HCT116 (cell line): Measurements from ENCODE around the gene GSTO1. TPM values are rescaled to one million over a fixed set of nuclear protein-coding genes. Genes with fewer than 3 reads are reported as not detected.

Experiments used
- ATAC-seq: fragments of 200-7000 bp; cut with Tn5 transposase; 2 replicates; pipeline ENCODE4 v1.9.1; 2020; ENCODE audit warnings: mild to moderate bottlenecking, moderate library complexity
- BruUV-seq: library from RNA; stranded (reverse); fragments of 400-500 nt; replicated peaks from 2 replicates; lab custom pipeline; 2021; lab: Mats Ljungman, UMichigan
- CTCF ChIA-PET: fragments of 300-600 bp; sonication (Branson Sonifier 250); formaldehyde crosslinking; loops from one replicate; lab custom pipeline; 2021; ENCODE audit warnings: antibody characterized with exemption; lab: Charles Lee
- POLR2A ChIA-PET: fragments of 300-600, 350-600 bp; sonication (Branson Sonifier 250); formaldehyde crosslinking; loops from one replicate; lab custom pipeline; 2021; ENCODE audit warnings: antibody characterized with exemption; lab: Charles Lee
- RAD21 ChIA-PET, 2 experiments: fragments of 300-600 bp; sonication (Branson Sonifier 250); formaldehyde crosslinking; loops; one replicate each; lab custom pipeline; 2023; ENCODE audit warnings: low total read pairs in 2 of 2; ENCODE audit not compliant: uncharacterized antibody in 2 of 2, unreplicated experiment in 2 of 2, low non-redundant PET in 1 of 2; lab: Charles Lee
- DNase-seq: peaks from one replicate; pipeline ENCODE4 v3.0.0-alpha.2; 2010; ENCODE audit warnings: low read depth, low spot score
- H2AFZ ChIP-seq: fragments of 200-600 bp; shearing (Covaris generic), sonication (generic); 2 replicates; pipeline ENCODE4 v1.6.1; 2017; ENCODE audit warnings: low read depth, mixed run types, mixed read lengths, antibody characterized with exemption, low read length; ENCODE audit not compliant: poor library complexity, severe bottlenecking
- H3K27ac ChIP-seq: 2 replicates; pipeline ENCODE4 v1.5.1; 2012; ENCODE audit warnings: low read depth, low read length
- H3K27me3 ChIP-seq: fragments of 200-600 bp; sonication (generic); 2 replicates; pipeline ENCODE4 v1.6.1; 2016; ENCODE audit warnings: mixed run types, low read length, mixed read lengths; ENCODE audit not compliant: insufficient read depth
- H3K36me3 ChIP-seq, 2 experiments: fragments of 200-500 bp in 1 of 2; fragments of 200-600 bp in 1 of 2; sonication (Bioruptor generic) in 1 of 2; sonication (generic) in 1 of 2; 2 replicates each; pipeline versions ENCODE4 v1.5.1 to v1.6.1; 2014 to 2016; ENCODE audit warnings: low read length in 2 of 2, inconsistent platforms in 1 of 2, mixed read lengths in 1 of 2, mixed run types in 1 of 2; ENCODE audit not compliant: insufficient read depth in 2 of 2, control insufficient read depth in 1 of 2
- H3K4me1 ChIP-seq, 2 experiments: fragments of 200-600 bp in 1 of 2; sonication (generic) in 1 of 2; 2 replicates each; pipeline versions ENCODE4 v1.5.1 to v1.6.1; 2012 to 2017; ENCODE audit warnings: low read length in 2 of 2, inconsistent platforms in 1 of 2, mild to moderate bottlenecking in 1 of 2, mixed read lengths in 1 of 2, mixed run types in 1 of 2, moderate library complexity in 1 of 2; ENCODE audit not compliant: insufficient read depth in 2 of 2, control insufficient read depth in 1 of 2
- H3K4me2 ChIP-seq: fragments of 200-600 bp; sonication (generic); 2 replicates; pipeline ENCODE4 v1.6.1; 2017; ENCODE audit warnings: mixed run types, low read length, mixed read lengths
- H3K4me3 ChIP-seq, 2 experiments: fragments of 200-600 bp in 1 of 2; sonication (generic) in 1 of 2; replicated peaks in 1 of 2; 2 replicates each; pipeline ENCODE4 v1.5.1; 2011 to 2016; ENCODE audit warnings: low read length in 2 of 2, control low read depth in 1 of 2, low read depth in 1 of 2, mild to moderate bottlenecking in 1 of 2, mixed read lengths in 1 of 2, mixed run types in 1 of 2
- H3K79me2 ChIP-seq: fragments of 200-600 bp; sonication (generic); 2 replicates; pipeline ENCODE4 v1.6.1; 2017; ENCODE audit warnings: mild to moderate bottlenecking, mixed run types, low read length, moderate library complexity, mixed read lengths; ENCODE audit not compliant: insufficient read depth
- H3K9ac ChIP-seq: fragments of 200-600 bp; sonication (generic); 2 replicates; pipeline ENCODE4 v1.6.1; 2016; ENCODE audit warnings: low read length, mixed read lengths
- H3K9me2 ChIP-seq: fragments of 200-600 bp; sonication (generic), shearing (Covaris generic); 2 replicates; pipeline ENCODE4 v1.6.1; 2017; ENCODE audit warnings: mixed run types, mild to moderate bottlenecking, moderate library complexity; ENCODE audit not compliant: insufficient read depth
- H3K9me3 ChIP-seq, 2 experiments: fragments of 200-500 bp in 1 of 2; fragments of 200-600 bp in 1 of 2; sonication (Bioruptor generic) in 1 of 2; sonication (generic) in 1 of 2; 2 replicates each; pipeline ENCODE4 v1.6.1; 2014 to 2017; ENCODE audit warnings: low read length in 2 of 2, mixed read lengths in 2 of 2, inconsistent platforms in 1 of 2, low read depth in 1 of 2, mild to moderate bottlenecking in 1 of 2, mixed run types in 1 of 2, moderate library complexity in 1 of 2; ENCODE audit not compliant: control insufficient read depth in 1 of 2, insufficient read depth in 1 of 2
- H4K20me1 ChIP-seq: fragments of 200-600 bp; sonication (generic), shearing (Covaris generic); 2 replicates; pipeline ENCODE4 v1.6.1; 2017; ENCODE audit warnings: mixed run types, mild to moderate bottlenecking, moderate library complexity; ENCODE audit not compliant: insufficient read depth
- CBX3 ChIP-seq: IDR thresholded peaks from 2 replicates; pipeline ENCODE4 v1.6.1; 2012; ENCODE audit warnings: low read depth
- CEBPB ChIP-seq: IDR thresholded peaks from 2 replicates; pipeline ENCODE4 v1.6.1; 2012; ENCODE audit warnings: low read depth
- FOSL1 ChIP-seq: IDR thresholded peaks from 2 replicates; pipeline ENCODE4 v1.6.1; 2012; ENCODE audit warnings: low read depth
- MAX ChIP-seq: IDR thresholded peaks from 2 replicates; pipeline ENCODE4 v1.6.1; 2012
- POLR2AphosphoS5 ChIP-seq: IDR thresholded peaks from 2 replicates; pipeline ENCODE4 v1.6.1; 2011; ENCODE audit warnings: mild to moderate bottlenecking, low read depth, low read length, moderate library complexity
- RAD21 ChIP-seq: IDR thresholded peaks from 2 replicates; pipeline ENCODE4 v1.6.1; 2012; ENCODE audit warnings: low read depth, mild to moderate bottlenecking
- REST ChIP-seq: IDR thresholded peaks from 2 replicates; pipeline ENCODE4 v1.6.1; 2012; ENCODE audit warnings: low read depth
- intact Hi-C: fragments of 100-400 bp; cut with micrococcal nuclease; formaldehyde crosslinking; loops from 2 replicates; pipeline ENCODE4 v1.10.0; 2022
- total RNA-seq: library from RNA; stranded (reverse); gene quantifications from one replicate; pipeline ENCODE4 v1.2.1, GENCODE V29; 2021; ENCODE audit not compliant: unreplicated experiment

GSTO1 gene
- total RNA-seq, 1 experiment from 2014 or later: 179 TPM

- BruUV-seq: no TSS peak
- TF ChIP-seq CBX3 (no peak), RAD21 (no peak), MAX (no peak), FOSL1 (no peak), POLR2AphosphoS5 (no peak), REST (no peak), CEBPB (no peak)
- peaks cover 5 to 10% of the 10 kb centered on the region in 2 experiments; a peak in 2 of 4 replicates for H3K36me3 ChIP-seq
- no peak overlapping the region for H3K4me3 ChIP-seq
- no peak for ATAC-seq
- H4K20me1 ChIP-seq: no peaks in the 10 kb centered on the region
- ChIA-PET POLR2A (no interaction called here), RAD21 (no interaction called here), CTCF (interaction anchor here (1.1 to 3.9 kb wide), 3 partner anchors 13 to 43 kb away, joined by 3 to 25 read pairs (median 4); no protein-coding TSS in a partner anchor)
- no peak overlapping the region for H3K9ac ChIP-seq
- intact Hi-C loops: no loop called here
- no peaks in the 10 kb centered on the region for H3K9me3 ChIP-seq
- no peaks in the 10 kb centered on the region; the same call in 1 of the 2 replicates for H3K79me2 ChIP-seq
- H3K27ac ChIP-seq: no peak overlapping the region
- H3K27me3 ChIP-seq: no peaks in the 10 kb centered on the region
- H2AFZ ChIP-seq: no peak overlapping the region
- H3K4me1 ChIP-seq: peaks cover 0 to 5% of the 10 kb centered on the region in 2 experiments; a peak in 1 of 4 replicates
- no peaks in the 10 kb centered on the region for H3K9me2 ChIP-seq
- no peak overlapping the region for H3K4me2 ChIP-seq
- DNase-seq: no peak
These were observed 53.8 kb downstream of the GSTO1 start for GRCh38 chr10:104308439-104308903.
